Measurements from ENCODE around the gene ANKRD29. TPM values are rescaled to one million over a fixed set of nuclear protein-coding genes. Genes with fewer than 3 reads are reported as not detected.

Gene ANKRD29
- total RNA-seq, 4 donors from 2014 or later, result 13.0 to 22.1 (median 16.8) TPM

- no peak for TF ChIP-seq POLR2A (IDR thresholded peaks at IDR 0.05)
- TF ChIP-seq CTCF (IDR thresholded peaks at IDR 0.05), result no peak
- no peak for TF ChIP-seq EP300 (IDR thresholded peaks at IDR 0.05)
- DNase-seq (ENCODE audit: low spot score in 2 of 2), result no peak
- no peaks in the 10 kb centered on the region for H3K27me3 ChIP-seq
- no peaks in the 10 kb centered on the region for H3K4me1 ChIP-seq
- peaks cover 0 to 7% (median 0%) of the 10 kb centered on the region in 3 donors for H3K36me3 ChIP-seq
- H3K9me3 ChIP-seq, result peaks cover 0 to 8% (median 0%) of the 10 kb centered on the region in 4 donors
- no peak overlapping the region for H3K27ac ChIP-seq
- WGBS, 2 donors, result 92 to 97% methylated on average over 4 of the region's 4 CpGs
- H3K4me3 ChIP-seq, result no peak overlapping the region
Observed at GRCh38 chr18:23645568-23646175, 17.0 kb downstream of the ANKRD29 start.

- Histone ChIP-seq H3K27ac (no peak overlapping the region), H3K4me3 (no peak overlapping the region), H3K9me3 (peaks cover 0 to 8% (median 0%) of the 10 kb centered on the region in 4 donors), H3K36me3 (peaks cover 0 to 7% (median 0%) of the 10 kb centered on the region in 3 donors), H3K27me3 (no peaks in the 10 kb centered on the region), H3K4me1 (no peaks in the 10 kb centered on the region)
- TF ChIP-seq CTCF (IDR thresholded peaks at IDR 0.05), result no peak
- no peak for TF ChIP-seq EP300 (IDR thresholded peaks at IDR 0.05)
- TF ChIP-seq POLR2A (IDR thresholded peaks at IDR 0.05), result no peak
- WGBS, 2 donors, result 64 to 75% methylated on average over 2 of the region's 2 CpGs
- no peak for DNase-seq (ENCODE audit: low spot score in 2 of 2)
Observed at GRCh38 chr18:23643815-23644490, 18.8 kb downstream of the ANKRD29 start.

GRCh38 chr18:23641937-23642666 is 20.6 kb downstream of the ANKRD29 start:
- Histone ChIP-seq H3K27me3 (no peaks in the 10 kb centered on the region), H3K4me1 (no peaks in the 10 kb centered on the region), H3K27ac (no peak overlapping the region), H3K4me3 (no peak overlapping the region), H3K36me3 (peaks cover 0 to 4% (median 0%) of the 10 kb centered on the region in 3 donors), H3K9me3 (peaks cover 0 to 8% (median 0%) of the 10 kb centered on the region in 4 donors)
- DNase-seq (ENCODE audit: low spot score in 2 of 2), result no peak
- TF ChIP-seq POLR2A (IDR thresholded peaks at IDR 0.05), result no peak
- TF ChIP-seq CTCF (IDR thresholded peaks at IDR 0.05), result no peak
- TF ChIP-seq EP300 (IDR thresholded peaks at IDR 0.05), result no peak
- 94 to 97% methylated on average over 9 to 10 of the region's 11 CpGs for WGBS, 2 donors

- no peak for DNase-seq (ENCODE audit: low spot score in 2 of 2)
- Histone ChIP-seq H3K27ac (no peak overlapping the region), H3K27me3 (no peaks in the 10 kb centered on the region), H3K4me1 (no peaks in the 10 kb centered on the region), H3K9me3 (peaks cover 0 to 8% (median 0%) of the 10 kb centered on the region in 4 donors), H3K36me3 (peaks cover 0 to 4% (median 0%) of the 10 kb centered on the region in 3 donors), H3K4me3 (no peak overlapping the region)
- TF ChIP-seq POLR2A (IDR thresholded peaks at IDR 0.05) (no peak), CTCF (IDR thresholded peaks at IDR 0.05) (no peak), EP300 (IDR thresholded peaks at IDR 0.05) (no peak)
- 94 to 100% methylated on average over 5 to 6 of the region's 11 CpGs for WGBS, 2 donors
Observed at GRCh38 chr18:23641143-23641720, 21.5 kb downstream of the ANKRD29 start.
